Skin of body (tissue), 2 donors: Measurements from ENCODE around the gene RNF141. TPM values are rescaled to one million over a fixed set of nuclear protein-coding genes. Genes with fewer than 3 reads are reported as not detected.

Source experiments
- DNase-seq: peaks from one replicate; lab custom pipeline; 2025; lab: John Stamatoyannopoulos, UW
- total RNA-seq: library from RNA; depleted of rRNA; stranded (reverse); fragments of >200 nt; gene quantifications from one replicate; pipeline ENCODE4 v1.2.3, GENCODE V29; 2014

The RNF141 gene
- total RNA-seq, 1 donor from 2014 or later = 34.2 TPM

- DNase-seq = no peak
Observed at GRCh38 chr11:10561043-10561818, 20.2 kb upstream of the RNF141 start.

GRCh38 chr11:10558288-10558687 lies 17.3 kb upstream of the RNF141 start:
- no peak for DNase-seq

- no peak for DNase-seq
Observed at GRCh38 chr11:10556590-10556989, 15.6 kb upstream of the RNF141 start.

- DNase-seq = no peak
Observed at GRCh38 chr11:10551845-10552352, 10.9 kb upstream of the RNF141 start.

- DNase-seq = no peak
Observed at GRCh38 chr11:10551290-10551592, 10.3 kb upstream of the RNF141 start.

GRCh38 chr11:10550503-10551289 lies 9.7 kb upstream of the RNF141 start:
- no peak for DNase-seq

- no peak for DNase-seq
Observed at GRCh38 chr11:10544491-10545465, 3.8 kb upstream of the RNF141 start.

GRCh38 chr11:10543782-10544181 lies 2.8 kb upstream of the RNF141 start:
- DNase-seq = no peak

GRCh38 chr11:10542776-10543175 lies 1.8 kb upstream of the RNF141 start:
- no peak for DNase-seq

GRCh38 chr11:10541561-10541930 lies 559 bp upstream of the RNF141 start:
- peak; percentile 14 for DNase-seq

- DNase-seq = peak; percentile 21
Observed at GRCh38 chr11:10540546-10540914, 457 bp downstream of the RNF141 start.

- no peak for DNase-seq
Observed at GRCh38 chr11:10539339-10539738, 1.6 kb downstream of the RNF141 start.

- DNase-seq = no peak
Observed at GRCh38 chr11:10538924-10539323, 2.1 kb downstream of the RNF141 start.

GRCh38 chr11:10537600-10537999 lies 3.4 kb downstream of the RNF141 start:
- DNase-seq = no peak

GRCh38 chr11:10534316-10534715 lies 6.7 kb downstream of the RNF141 start:
- DNase-seq = no peak

GRCh38 chr11:10533323-10533722 lies 7.7 kb downstream of the RNF141 start:
- no peak for DNase-seq

GRCh38 chr11:10532526-10532925 lies 8.5 kb downstream of the RNF141 start:
- DNase-seq = no peak

GRCh38 chr11:10529279-10529678 lies 11.7 kb downstream of the RNF141 start:
- no peak for DNase-seq

- DNase-seq = no peak
Observed at GRCh38 chr11:10528121-10528520, 12.9 kb downstream of the RNF141 start.

- DNase-seq = no peak
Observed at GRCh38 chr11:10526974-10527918, 13.7 kb downstream of the RNF141 start.

- no peak for DNase-seq
Observed at GRCh38 chr11:10524471-10524870, 16.5 kb downstream of the RNF141 start.
